T-helper 2 cell treated with Interferon-gamma antibody and Interleukin-4, amounts not matched to agents 5 μg/mL and 100 μg/mL, for 36 hours (primary cell): ENCODE data around the gene FNDC3B.

Source experiments
- DNase-seq: peaks from one replicate; pipeline ENCODE4 v3.0.0; 2021; ENCODE audit warnings: low spot score
- H3K27ac Mint-ChIP-seq: one replicate; pipeline ENCODE4 v1.8.0; 2021; ENCODE audit warnings: mild to moderate bottlenecking, mixed read lengths
- H3K27me3 Mint-ChIP-seq: one replicate; pipeline ENCODE4 v1.8.0; 2021; ENCODE audit warnings: low read depth, mixed read lengths
- H3K36me3 Mint-ChIP-seq: one replicate; pipeline ENCODE4 v1.8.0; 2021; ENCODE audit warnings: low read depth, mixed read lengths
- H3K4me1 Mint-ChIP-seq: one replicate; pipeline ENCODE4 v1.8.0; 2021; ENCODE audit warnings: low read depth, mixed read lengths
- H3K4me3 Mint-ChIP-seq: one replicate; pipeline ENCODE4 v1.8.0; 2022; ENCODE audit warnings: mild to moderate bottlenecking, moderate library complexity, mixed read lengths
- H3K9me3 Mint-ChIP-seq: one replicate; pipeline ENCODE4 v1.8.0; 2021; ENCODE audit warnings: mixed read lengths

FNDC3B gene

DNA sequence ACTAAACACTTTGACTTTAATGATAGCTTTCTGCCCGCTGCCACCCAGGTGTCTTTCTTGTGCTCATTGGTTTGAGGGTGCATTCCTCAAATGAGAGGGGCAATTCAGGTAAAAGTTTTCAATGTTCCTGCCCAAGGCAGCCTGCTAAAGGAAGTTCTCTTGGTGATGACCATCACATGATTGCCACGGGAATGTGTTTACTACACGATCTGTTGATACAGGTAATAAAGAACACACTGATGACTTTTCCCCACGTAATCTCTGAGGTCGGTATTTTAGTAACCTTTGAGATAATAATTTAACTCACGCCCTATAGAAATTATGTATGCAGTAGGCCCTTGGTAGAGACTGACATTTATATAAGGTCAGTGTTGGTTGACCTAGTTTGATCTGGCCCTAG, 39.3 kb downstream of the FNDC3B start:
- Mint-ChIP-seq H3K9me3 (no peaks in the 10 kb centered on the region), H3K27me3 (no peaks in the 10 kb centered on the region), H3K27ac (no peak overlapping the region), H3K36me3 (peaks cover 6% of the 10 kb centered on the region), H3K4me3 (no peak overlapping the region), H3K4me1 (peaks cover 1% of the 10 kb centered on the region)
- no peak for DNase-seq

DNA sequence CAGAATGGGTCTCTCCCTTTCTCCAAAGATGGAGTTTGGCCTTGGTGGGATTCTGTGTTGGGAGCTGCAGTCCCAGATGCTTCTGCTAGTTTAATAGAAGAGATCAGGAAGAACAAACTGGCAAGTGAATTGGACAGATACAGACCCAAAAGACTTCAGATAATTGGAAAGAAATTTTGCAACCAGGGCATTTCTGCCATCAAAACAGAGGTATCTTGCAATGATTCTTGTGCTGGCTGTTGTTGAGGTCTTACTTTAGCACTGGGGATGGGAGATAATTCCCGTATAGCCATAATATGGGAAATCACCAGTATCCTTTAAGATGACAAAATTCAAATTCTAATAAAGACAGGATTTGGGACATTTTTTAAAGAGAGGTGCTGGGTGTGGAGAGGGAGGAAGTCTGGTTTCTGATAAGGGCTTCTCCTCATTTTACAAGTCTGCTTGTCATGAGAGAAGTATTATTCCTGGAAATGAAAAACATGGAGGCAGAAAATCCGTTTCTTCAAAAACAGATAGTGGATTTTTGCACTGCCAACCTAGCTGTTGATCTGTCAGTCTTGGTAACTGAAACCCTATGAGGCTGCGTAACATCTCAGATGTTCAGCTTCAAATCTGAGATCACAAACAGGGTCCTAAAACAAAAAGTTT, 40.1 kb downstream of the FNDC3B start:
- no peaks in the 10 kb centered on the region for H3K27me3 Mint-ChIP-seq
- no peak for DNase-seq
- no peaks in the 10 kb centered on the region for H3K9me3 Mint-ChIP-seq
- peaks cover 6% of the 10 kb centered on the region for H3K36me3 Mint-ChIP-seq
- no peak overlapping the region for H3K4me3 Mint-ChIP-seq
- H3K27ac Mint-ChIP-seq, result no peak overlapping the region
- peaks cover 3% of the 10 kb centered on the region for H3K4me1 Mint-ChIP-seq

DNA sequence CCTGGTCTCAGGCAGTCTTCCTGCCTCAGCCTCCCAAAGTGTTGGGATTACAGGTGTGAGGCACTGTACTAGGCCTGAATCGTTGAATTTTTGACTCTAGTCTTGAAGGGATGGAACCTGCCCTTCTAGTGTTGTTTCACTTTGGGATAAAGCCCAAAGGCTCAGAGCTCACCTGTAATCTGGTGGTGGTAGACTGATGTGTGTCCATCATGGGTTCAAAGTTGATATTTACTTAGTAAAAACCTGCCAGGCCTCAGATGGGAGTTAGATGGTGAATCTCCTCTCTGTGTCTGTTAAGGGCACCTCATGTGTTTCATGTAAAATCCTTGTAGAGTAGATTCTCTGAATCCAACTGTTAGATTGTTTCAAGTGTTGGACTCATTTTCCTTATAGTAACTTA, 41.1 kb downstream of the FNDC3B start:
- peaks cover 12% of the 10 kb centered on the region for H3K4me1 Mint-ChIP-seq
- H3K9me3 Mint-ChIP-seq, result no peaks in the 10 kb centered on the region
- no peaks in the 10 kb centered on the region for H3K27me3 Mint-ChIP-seq
- H3K36me3 Mint-ChIP-seq, result peaks cover 7% of the 10 kb centered on the region
- DNase-seq, result no peak
- H3K4me3 Mint-ChIP-seq, result no peak overlapping the region
- H3K27ac Mint-ChIP-seq, result no peak overlapping the region

DNA sequence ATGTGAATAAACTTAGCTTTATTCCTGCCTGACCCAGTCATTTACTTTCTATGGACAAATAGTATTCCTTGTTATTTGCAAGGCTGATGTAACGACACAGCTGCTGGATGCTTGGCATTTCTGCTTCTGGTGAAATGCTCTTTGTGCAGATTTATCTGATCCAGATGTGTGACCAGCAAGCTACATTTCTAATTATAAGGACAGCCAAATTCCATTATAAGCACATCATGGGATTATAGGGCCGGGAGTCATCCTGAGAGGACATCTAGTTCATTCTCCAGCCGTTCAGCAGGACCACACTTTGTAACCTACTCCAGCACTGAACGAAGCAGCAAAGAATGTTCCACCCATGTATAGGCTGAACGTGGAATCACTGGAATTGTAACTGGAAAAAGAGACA, 42.9 kb downstream of the FNDC3B start:
- Mint-ChIP-seq H3K27me3 (no peaks in the 10 kb centered on the region), H3K4me3 (no peak overlapping the region), H3K9me3 (no peaks in the 10 kb centered on the region), H3K27ac (no peak overlapping the region), H3K36me3 (peaks cover 13% of the 10 kb centered on the region), H3K4me1 (peaks cover 22% of the 10 kb centered on the region)
- no peak for DNase-seq

DNA sequence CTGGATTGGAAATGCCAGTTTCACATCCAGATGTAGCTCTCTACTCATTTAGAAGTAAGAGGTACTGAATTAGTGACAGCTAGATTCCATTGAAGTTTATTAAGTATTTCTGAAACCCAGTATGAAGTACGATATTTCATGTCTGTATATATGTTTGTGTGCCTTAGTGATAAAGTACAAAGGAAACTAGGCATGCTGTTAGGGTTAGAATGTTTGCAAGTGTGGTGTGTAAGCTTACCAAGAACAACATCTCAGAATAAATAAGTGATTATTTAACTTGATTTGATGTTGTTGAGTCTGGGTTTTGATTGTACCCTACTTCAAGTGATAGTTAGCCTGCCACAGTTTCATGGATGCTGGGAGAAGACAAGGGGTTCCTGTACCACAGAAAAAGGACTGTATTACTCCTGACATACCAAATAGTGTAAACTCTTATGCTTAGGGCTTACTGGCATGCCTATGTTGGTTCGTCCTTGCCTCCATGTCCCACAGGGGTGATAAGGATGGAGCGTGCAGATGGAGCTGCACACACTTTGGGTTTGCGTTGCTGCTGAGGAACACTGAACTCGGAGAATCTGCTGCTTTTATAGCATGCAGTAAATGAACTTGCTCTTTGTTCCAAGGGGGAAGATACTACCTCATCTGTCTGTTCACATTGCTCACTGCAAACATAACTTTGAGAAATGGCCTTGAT, 43.6 kb downstream of the FNDC3B start:
- Mint-ChIP-seq H3K27me3 (no peaks in the 10 kb centered on the region), H3K4me1 (peaks cover 29% of the 10 kb centered on the region), H3K4me3 (no peak overlapping the region), H3K27ac (no peak overlapping the region), H3K36me3 (peaks cover 14% of the 10 kb centered on the region), H3K9me3 (no peaks in the 10 kb centered on the region)
- DNase-seq, result no peak

DNA sequence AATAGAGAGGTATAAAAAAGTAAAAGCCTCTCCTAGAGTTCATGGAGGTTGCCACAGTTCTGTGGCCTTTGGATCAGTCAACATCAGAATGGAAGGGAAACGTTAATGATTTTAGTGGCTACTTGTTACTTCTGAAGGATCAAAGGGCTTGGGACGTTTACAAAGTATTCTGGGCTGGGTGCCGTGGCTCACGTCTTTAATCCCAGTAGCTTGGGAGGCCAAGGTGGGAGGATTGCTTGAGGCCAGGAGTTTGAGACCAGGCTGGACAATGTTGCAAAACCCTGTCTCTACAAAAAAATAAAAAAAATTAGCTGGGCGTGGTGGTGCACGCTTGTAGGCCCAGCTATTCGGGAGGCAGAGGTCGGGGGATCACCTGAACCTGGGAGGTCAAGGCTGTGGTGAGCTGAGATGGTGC, 44.6 kb downstream of the FNDC3B start:
- no peak overlapping the region for H3K27ac Mint-ChIP-seq
- peaks cover 32% of the 10 kb centered on the region for H3K4me1 Mint-ChIP-seq

DNA sequence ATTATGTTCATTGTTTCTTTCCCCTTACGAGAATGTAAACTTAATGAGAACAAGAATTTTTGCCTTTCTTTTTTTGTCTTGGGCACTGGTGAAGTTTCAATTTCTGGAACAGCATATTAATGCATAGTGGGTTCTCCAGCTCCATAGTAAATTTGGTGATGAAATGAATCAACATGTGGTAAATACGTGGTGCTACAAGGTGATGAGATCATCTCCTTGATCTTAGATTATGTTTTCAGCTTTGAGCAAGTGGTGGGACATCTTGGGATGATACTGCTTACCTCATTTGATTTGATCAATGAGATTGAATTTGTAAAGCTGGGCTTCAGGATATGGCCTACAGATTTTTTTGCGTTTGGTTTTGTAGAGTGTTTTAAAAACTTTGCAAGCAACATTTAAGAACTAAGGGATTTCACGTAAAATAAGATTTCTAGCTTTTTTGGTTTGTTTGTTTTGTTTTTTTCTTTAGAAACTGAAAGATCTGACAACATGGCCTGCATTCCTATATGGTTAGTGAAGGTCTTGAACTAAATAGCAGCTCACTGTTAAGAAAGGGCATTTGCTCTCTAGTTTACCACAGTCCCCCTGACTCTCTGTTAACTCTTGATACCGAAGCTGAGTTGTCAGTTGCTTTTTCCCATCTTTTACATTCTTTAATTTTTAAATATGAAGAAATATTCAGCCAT, 45.6 kb downstream of the FNDC3B start:
- H3K27me3 Mint-ChIP-seq, result no peaks in the 10 kb centered on the region
- H3K36me3 Mint-ChIP-seq, result peaks cover 13% of the 10 kb centered on the region
- H3K9me3 Mint-ChIP-seq, result no peaks in the 10 kb centered on the region
- peaks cover 34% of the 10 kb centered on the region for H3K4me1 Mint-ChIP-seq
- no peak for DNase-seq
- H3K27ac Mint-ChIP-seq, result peak overlapping the region; percentile 41
- no peak overlapping the region for H3K4me3 Mint-ChIP-seq

More for the DNA sequence above, 44.6 kb downstream of the FNDC3B start:
- Mint-ChIP-seq H3K36me3 (peaks cover 14% of the 10 kb centered on the region), H3K27me3 (no peaks in the 10 kb centered on the region), H3K9me3 (no peaks in the 10 kb centered on the region), H3K4me3 (no peak overlapping the region)
- DNase-seq, result no peak

DNA sequence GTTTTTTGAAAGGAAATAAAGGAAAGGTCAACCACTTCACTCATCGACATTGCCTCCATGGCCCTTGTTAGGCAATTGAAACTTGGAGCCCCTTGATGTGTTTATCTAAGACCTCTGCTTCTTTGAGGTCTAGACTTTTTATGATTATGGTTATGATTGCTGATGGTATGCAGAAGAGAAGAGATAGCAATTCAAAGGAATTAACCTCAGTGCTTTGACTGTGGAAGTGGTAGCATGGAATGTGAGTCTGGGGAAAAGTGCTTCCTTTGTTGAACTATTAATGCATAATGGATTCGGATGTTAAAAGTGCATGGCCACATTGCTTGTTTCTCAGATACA, 46.1 kb downstream of the FNDC3B start:
- Mint-ChIP-seq H3K4me1 (peaks cover 34% of the 10 kb centered on the region), H3K9me3 (no peaks in the 10 kb centered on the region)

DNA sequence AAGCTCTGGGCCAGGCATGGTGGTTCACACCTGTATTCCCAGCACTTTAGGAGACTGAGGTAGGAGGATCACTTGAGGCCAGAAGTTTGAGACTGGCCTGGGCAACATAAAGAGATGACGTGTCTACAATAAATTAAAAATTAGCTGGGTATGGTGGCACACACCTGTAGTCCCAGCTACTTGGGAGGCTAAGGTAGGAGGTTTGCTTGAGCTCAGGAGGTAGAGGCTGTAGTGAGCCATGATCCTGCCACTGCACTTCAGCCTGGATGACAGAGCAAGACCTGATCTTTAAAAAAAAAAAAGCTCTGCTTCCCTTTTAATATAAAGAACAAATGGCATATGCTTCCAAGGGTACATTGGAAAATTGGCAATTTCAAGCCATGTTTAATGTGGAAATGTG, 46.7 kb downstream of the FNDC3B start:
- DNase-seq, result no peak
- Mint-ChIP-seq H3K4me3 (no peak overlapping the region), H3K4me1 (peaks cover 34% of the 10 kb centered on the region), H3K27me3 (no peaks in the 10 kb centered on the region), H3K36me3 (peaks cover 13% of the 10 kb centered on the region), H3K27ac (no peak overlapping the region), H3K9me3 (no peaks in the 10 kb centered on the region)

More for the DNA sequence above, 46.1 kb downstream of the FNDC3B start:
- no peak overlapping the region for H3K4me3 Mint-ChIP-seq
- H3K27me3 Mint-ChIP-seq, result no peaks in the 10 kb centered on the region
- H3K27ac Mint-ChIP-seq, result peak overlapping the region; percentile 41
- no peak for DNase-seq
- H3K36me3 Mint-ChIP-seq, result peaks cover 13% of the 10 kb centered on the region

DNA sequence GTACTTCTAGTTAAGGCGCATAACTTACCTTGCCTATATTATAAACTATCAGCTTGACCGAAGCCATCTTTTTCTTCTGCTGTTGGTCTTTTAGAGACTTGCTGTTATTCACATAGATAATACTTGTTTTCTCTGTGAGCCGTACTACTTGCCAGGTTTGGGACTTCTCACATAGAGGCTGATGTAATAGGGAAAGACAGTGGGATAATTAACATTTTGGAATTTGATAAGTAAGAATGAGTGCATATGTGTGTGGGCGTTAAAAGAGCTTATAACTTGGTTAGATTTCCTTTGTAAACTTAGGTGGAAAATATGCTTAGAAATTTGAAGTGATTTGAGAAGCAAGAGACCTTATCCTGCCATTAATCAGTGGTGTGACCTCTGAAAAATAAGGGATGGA, 47.8 kb downstream of the FNDC3B start:
- Mint-ChIP-seq H3K27ac (peak overlapping the region; percentile 73), H3K36me3 (peaks cover 11% of the 10 kb centered on the region), H3K4me3 (peak overlapping the region; percentile 47), H3K27me3 (no peaks in the 10 kb centered on the region), H3K9me3 (no peaks in the 10 kb centered on the region), H3K4me1 (peaks cover 39% of the 10 kb centered on the region)
- DNase-seq, result no peak

DNA sequence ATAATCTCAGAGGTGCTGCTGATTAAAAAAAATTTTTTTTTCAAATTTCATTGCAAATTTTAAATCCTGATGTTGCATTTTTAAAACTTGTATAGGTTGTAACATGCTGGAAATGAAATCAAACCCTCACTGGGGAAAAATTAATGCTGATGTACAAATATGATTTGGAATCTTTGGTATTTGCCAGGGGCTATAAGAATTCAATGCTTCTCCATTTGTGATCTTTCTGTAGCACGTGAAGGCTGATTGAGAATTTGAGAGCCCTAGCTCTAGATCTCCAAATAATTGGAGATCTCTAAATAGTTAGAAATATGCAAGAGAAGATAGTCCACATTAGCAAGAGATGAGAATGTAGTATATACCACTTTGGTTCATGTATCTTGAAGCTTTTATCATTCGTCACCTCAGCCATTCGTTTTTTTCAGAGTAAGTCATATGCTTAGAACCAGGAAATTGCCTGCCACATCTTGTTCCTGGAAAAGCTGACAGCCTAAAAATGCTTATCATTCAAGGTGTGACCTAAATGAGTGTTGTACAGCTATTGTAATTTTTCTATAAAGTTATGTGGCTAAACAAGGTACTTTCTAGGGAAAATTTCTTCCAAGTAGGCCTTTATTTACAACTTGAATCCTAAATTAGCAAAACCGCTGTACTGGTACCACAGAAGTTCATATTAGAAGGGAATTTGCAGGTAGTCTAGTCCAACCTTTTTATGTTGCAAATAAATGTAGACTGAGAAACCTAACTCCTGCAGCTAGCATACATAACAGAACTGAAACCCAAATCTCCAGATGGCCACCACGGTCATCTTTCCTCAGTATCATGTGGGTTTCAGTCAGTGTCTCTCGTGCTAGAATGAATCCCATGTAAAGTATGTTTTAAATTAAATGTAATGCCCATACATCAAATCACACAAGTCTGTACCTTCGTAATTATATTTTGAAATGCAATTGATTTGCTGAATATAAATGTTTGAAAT, 48.5 kb downstream of the FNDC3B start:
- peaks cover 39% of the 10 kb centered on the region for H3K4me1 Mint-ChIP-seq
- peak overlapping the region; percentile 70 for H3K27ac Mint-ChIP-seq
- no peak for DNase-seq
- peaks cover 11% of the 10 kb centered on the region for H3K36me3 Mint-ChIP-seq
- H3K4me3 Mint-ChIP-seq, result peak overlapping the region; percentile 68
- H3K9me3 Mint-ChIP-seq, result no peaks in the 10 kb centered on the region
- H3K27me3 Mint-ChIP-seq, result no peaks in the 10 kb centered on the region

DNA sequence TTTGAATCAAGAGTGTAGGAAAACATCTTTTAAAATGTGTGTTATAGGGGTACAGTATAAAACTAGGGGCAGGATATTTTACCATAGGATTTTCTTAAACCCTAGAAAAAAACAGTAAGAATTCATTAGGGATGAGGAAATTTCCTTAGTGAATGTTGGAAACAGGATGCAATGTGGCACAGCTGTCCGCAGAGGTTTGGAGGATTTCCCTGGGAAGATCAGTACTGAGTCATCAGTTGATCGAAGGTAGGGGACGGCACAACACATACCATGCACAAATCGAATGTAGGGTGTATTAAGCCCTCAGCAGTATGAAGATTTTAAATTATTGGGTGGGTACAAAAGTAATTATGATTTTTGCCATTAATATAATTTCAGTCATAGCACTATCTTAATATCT, 49.9 kb downstream of the FNDC3B start:
- no peak for DNase-seq
- no peaks in the 10 kb centered on the region for H3K9me3 Mint-ChIP-seq
- H3K27ac Mint-ChIP-seq, result no peak overlapping the region
- no peaks in the 10 kb centered on the region for H3K27me3 Mint-ChIP-seq
- H3K4me1 Mint-ChIP-seq, result peaks cover 41% of the 10 kb centered on the region
- no peak overlapping the region for H3K4me3 Mint-ChIP-seq
- peaks cover 11% of the 10 kb centered on the region for H3K36me3 Mint-ChIP-seq

DNA sequence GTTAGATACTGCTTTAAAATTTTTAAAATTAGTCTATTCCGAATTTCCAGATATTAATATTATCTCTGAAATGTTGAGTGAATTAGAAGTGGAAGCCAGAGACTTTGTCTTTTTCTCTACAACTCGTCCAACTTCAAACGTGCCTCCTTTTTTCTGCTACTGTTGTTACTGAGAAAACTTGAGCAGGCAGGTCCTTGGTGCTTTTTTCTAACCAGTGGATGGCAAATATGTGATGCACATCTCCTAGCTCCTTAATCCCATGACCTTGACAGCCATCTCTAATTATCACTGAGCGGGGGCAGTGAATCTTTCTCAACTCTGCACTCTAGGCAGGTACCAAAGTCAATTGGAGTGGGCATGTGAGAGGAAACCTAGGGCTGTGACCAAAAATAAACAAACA, 50.7 kb downstream of the FNDC3B start:
- Mint-ChIP-seq H3K4me1 (peaks cover 41% of the 10 kb centered on the region), H3K4me3 (no peak overlapping the region), H3K27ac (no peak overlapping the region), H3K36me3 (peaks cover 11% of the 10 kb centered on the region), H3K27me3 (no peaks in the 10 kb centered on the region), H3K9me3 (no peaks in the 10 kb centered on the region)
- no peak for DNase-seq
